ENCODE data around the gene CNTNAP2.
A peak's percentile ranks its signal among the peaks of the same experiment; 100 is the strongest.

The CNTNAP2 gene

GRCh38 chr7:146700015-146700560 is 583.5 kb downstream of the CNTNAP2 start:
- no peak for FAIRE-seq

DNA sequence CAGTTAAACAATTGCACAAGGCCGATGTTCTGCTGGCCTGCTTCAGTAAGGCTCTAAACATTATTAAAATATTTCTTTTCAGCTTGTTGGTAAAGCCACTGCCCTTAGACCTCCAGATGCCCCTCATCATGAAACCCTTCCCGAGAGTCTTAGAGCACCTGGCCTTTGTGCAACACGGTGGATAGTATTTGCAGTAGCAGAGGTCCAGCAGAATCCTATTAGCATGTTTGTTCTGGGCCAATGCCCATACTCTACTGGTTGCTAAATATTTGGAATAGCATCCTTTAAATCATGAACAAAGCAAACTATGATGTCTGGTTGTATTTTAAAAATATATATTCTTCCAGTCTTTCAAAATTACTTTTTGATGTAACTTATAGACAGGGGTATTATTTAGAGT is 584.6 kb downstream of the CNTNAP2 start:
- no peak for FAIRE-seq

DNA sequence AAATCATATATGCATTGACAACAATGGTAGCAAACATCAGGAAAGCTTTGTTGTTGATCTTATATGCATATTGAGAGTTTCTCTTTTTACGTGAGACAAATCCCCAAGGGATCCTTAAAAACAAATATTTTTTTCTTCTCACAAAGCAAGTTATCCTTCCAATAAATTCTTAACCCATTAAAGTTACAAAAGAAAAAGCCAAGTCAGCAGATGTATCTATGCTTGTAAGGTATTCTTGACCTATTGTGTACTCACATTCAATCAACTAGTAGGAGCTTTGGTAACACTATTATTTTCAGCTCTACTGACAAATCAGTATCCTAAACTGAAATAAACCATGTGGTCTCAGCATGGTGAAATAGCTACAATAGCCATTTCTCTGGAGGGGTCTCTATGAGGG is 586.3 kb downstream of the CNTNAP2 start:
- no peak for FAIRE-seq

- no peak for FAIRE-seq
Measured at GRCh38 chr7:146709451-146710027, 592.9 kb downstream of the CNTNAP2 start.

- FAIRE-seq = no peak
Measured at GRCh38 chr7:146713205-146713604, 596.6 kb downstream of the CNTNAP2 start.

DNA sequence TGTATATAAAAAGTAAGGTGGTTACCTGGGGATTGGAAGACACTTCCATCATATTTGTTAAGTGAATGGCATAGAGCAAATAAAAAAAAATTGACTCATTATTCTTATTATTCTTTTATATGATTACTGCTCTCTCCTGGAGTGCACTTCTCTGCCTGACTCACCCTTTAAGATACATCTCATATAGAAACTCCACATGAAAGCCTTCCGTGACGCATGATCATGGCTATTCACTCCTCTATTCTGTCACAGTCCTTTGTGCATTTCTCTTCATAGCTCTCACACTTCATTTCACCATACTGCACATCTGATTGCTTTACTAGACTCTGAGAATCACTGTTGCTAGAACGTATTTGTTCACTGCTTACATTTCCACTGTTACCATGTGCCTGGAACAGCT is 597.3 kb downstream of the CNTNAP2 start:
- no peak for FAIRE-seq

GRCh38 chr7:146720195-146720594 is 603.6 kb downstream of the CNTNAP2 start:
- no peak for FAIRE-seq

DNA sequence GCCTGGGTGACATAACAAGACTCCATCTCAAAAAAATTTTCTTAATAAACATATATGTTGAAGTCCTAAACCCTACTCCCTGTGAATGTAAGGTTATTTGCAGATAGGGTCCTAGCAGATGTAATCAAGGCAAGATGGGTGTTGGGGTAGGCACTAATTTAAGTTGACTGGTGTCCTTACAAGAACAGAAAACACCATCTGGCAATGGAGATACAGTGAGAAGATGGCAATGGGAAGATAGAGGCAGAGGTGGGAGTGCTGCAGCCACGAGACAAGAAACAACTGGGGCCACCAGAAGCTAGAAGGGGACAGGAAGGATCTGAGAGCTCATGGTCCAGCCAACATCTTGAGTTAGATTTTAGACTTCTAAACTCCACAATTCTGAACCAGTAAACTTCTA is 606.4 kb downstream of the CNTNAP2 start:
- FAIRE-seq = no peak

DNA sequence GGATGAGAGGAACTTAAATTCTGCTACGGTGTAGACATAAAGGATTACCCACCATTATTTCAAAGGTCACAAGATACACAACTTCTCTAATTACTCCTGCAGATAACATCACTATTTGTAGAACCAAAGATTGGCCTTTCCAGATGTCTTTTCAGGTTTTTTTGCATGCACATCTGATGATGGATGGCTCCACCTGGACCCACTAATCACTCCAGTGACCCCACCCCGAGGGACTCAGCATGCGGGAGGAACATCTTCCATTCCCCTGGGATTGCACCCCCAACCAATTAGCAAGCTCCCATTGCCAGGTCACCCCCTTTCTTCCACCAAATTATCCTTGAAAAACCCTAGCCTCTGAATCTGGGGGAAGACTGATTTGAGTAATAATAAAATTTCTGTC is 608.9 kb downstream of the CNTNAP2 start:
- no peak for FAIRE-seq

- no peak for FAIRE-seq
Measured at GRCh38 chr7:146728141-146728540, 611.5 kb downstream of the CNTNAP2 start.

- FAIRE-seq = no peak
Measured at GRCh38 chr7:146728611-146729010, 612.0 kb downstream of the CNTNAP2 start.

DNA sequence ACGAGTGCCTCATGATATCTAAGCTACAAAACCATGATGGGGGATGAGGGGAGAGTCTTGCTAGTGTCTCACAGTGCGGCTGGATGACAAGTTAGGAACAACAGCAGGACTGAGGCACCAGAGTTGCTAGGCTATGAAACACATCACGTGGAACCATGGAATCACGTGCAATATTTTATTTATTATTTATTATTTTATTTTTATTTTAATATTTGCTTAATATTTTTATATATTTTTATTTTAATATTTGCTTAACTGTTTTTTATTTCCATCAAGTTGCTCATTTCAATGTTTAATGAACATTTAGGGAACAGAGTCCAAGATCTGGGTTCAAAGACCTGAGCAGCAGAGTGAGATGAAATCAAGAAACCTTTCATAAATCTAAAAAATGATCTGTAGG is 614.6 kb downstream of the CNTNAP2 start:
- FAIRE-seq = no peak

DNA sequence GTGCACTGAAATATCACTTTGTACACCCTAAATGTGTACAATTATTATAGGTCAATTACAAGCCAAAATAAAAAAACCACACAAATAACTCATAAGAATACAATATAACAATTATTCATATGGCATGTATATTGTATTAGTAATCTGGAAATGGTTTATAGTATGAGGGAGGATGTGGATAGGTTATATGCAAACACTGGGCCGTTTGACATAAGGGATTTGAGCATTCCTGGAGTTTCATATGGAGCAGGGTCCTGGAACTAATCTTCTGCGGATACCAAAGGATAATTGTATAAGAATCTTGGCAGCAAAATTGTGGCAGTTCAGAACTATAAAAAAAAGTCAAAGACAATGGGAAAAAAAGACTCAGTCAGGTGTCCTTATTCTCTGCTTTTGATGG is 619.4 kb downstream of the CNTNAP2 start:
- FAIRE-seq = no peak

GRCh38 chr7:146736446-146737190 is 620.0 kb downstream of the CNTNAP2 start:
- peak; percentile 48 for FAIRE-seq

- FAIRE-seq = no peak
Measured at GRCh38 chr7:146740039-146740438, 623.4 kb downstream of the CNTNAP2 start.

DNA sequence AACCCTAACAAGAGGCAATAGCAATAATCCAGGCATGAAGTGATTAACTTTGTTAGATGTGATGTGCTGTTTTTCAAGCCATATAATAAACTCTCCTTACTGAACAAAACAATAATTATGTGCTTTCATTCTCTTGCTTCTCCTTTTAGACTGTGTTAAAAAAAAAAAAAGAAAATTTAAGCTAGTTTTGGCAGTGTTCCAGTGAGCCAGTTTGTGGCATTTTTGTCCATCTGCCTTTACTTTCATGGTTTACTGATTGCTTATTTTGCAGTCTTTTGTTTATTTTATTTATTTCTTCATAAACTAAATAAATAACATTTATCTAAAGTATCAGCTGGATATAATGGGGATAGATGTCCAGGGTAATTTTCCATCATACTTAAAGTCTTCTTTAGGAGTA is 625.3 kb downstream of the CNTNAP2 start:
- no peak for FAIRE-seq

DNA sequence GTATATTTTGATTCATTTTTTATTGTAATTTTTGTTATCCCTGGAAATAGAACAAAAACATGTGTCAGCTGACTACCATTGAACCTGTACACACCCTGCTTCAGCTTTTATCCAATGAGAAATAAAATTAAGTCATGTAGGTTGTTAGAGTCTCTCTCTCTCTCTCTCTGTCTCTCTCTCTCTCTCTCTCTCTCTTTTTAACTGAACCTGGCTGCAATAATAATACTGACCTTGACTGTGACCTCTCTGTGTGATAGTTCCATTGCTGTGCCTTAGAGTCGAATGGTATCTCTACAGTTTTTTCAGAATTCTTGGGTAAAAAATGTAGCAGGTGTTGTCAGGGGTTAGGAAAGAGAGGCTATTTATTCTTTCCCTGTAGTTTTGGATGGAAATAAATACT is 637.8 kb downstream of the CNTNAP2 start:
- FAIRE-seq = no peak

DNA sequence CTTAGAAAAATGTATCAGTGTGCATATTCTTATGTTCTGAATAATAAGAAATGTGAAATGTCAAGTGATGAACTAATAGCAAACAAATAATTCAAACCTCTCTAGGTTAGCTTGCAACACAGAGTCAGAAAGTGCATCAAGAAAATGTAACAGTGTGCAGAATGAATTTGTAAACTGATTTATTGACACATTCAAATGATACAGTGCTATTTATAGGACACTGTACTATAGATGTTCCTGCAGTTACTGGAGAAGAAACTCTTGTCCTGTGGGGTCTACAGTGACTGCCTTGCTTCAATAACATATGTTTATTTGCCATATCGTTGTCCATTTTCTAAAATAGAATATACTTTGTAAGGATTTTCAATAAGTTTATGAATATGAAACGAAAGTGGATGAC is 639.0 kb downstream of the CNTNAP2 start:
- no peak for FAIRE-seq

DNA sequence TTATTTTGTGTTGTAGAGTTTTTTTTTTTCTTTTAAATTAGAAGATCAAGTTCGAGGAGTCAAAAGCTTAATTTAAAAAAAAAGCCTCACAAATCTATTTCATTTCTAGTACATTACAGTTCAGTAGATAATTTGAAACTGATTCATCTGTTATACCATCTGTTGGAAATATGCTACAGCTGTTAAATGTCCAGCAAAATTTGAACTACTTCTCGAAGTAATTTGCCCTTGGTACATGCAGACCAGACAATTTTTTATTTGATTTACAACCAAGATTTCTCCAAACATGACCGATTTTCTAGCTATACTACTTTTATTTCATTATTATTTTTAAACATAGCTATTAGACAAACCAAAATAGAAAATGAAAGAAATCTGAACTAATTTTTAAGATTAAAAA is 647.9 kb downstream of the CNTNAP2 start:
- FAIRE-seq = no peak

- no peak for FAIRE-seq
Measured at GRCh38 chr7:146768957-146769356, 652.4 kb downstream of the CNTNAP2 start.

GRCh38 chr7:146772601-146773000 is 656.0 kb downstream of the CNTNAP2 start:
- FAIRE-seq = no peak

GRCh38 chr7:146773506-146773905 is 656.9 kb downstream of the CNTNAP2 start:
- FAIRE-seq = no peak

DNA sequence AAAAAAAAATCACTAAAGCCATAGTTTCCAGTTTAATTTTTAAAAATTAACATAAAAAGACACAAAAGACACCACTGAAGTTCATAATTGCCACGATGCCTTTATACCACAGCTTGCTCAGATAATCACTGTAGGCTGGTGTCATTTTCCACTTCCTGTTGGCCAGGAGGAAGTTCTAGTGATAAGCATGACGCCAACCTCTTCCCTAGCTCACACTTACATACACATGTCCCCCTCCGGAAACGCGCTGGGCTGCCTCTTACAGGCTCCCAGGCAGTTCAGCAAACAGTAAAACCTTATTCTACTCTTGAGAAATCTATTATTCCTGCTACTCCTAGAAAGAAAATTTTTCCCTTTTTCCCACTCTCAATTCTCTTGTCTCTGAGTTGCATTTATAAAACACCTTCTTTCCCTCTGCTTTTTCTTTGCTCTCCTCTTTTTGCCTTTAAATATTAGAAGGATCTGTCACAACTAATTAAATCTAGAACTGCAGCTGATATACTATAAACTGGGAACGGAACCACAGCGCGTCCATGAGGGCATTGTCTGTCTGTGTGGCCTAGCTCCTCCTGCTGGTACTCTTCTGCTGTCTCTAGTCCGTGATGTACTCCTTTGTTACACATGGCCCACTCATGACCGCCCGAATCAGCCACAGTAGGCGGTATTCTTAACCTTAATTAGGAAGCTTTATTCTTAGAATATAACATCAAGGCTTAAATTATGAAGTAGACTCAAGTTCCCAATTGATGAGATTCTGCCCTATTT is 664.9 kb downstream of the CNTNAP2 start:
- FAIRE-seq = no peak

GRCh38 chr7:146787266-146787665 is 670.7 kb downstream of the CNTNAP2 start:
- no peak for FAIRE-seq

Data from endometrium (tissue), 2 donors.